NCI-H345 treated with DMSO at 0.1 percent for 48 hours (cell line): Measurements from ENCODE around the gene LITAF.
"Not testable (repeated sequence)": the region's sequence is repeated elsewhere in the genome, so short reads cannot be mapped to it uniquely, and the experiment has no call there.

ENCODE experiments used
- DNase-seq: peaks from one replicate; lab custom pipeline; 2025; ENCODE audit not compliant: unreplicated experiment; lab: John Stamatoyannopoulos, UW

The LITAF gene

GRCh38 chr16:11601425-11601824 lies 14.7 kb upstream of the LITAF start:
- DNase-seq: no peak

- no peak for DNase-seq
These were observed 12.9 kb upstream of the LITAF start for GRCh38 chr16:11599579-11599978.

GRCh38 chr16:11597235-11598095 lies 10.7 kb upstream of the LITAF start:
- no peak for DNase-seq

- no peak for DNase-seq
These were observed 10.0 kb upstream of the LITAF start for GRCh38 chr16:11596572-11597226.

GRCh38 chr16:11593581-11593980 lies 6.9 kb upstream of the LITAF start:
- no peak for DNase-seq

GRCh38 chr16:11593076-11593475 lies 6.4 kb upstream of the LITAF start:
- not testable (repeated sequence) for DNase-seq

- not testable (repeated sequence) for DNase-seq
These were observed 4.9 kb upstream of the LITAF start for GRCh38 chr16:11591630-11592029.

- no peak for DNase-seq
These were observed 2.5 kb upstream of the LITAF start for GRCh38 chr16:11589198-11589550.

GRCh38 chr16:11588321-11589197 lies 1.8 kb upstream of the LITAF start:
- DNase-seq: no peak

- DNase-seq: no peak
These were observed 1.0 kb upstream of the LITAF start for GRCh38 chr16:11587643-11588247.

GRCh38 chr16:11586378-11586855 lies 302 bp downstream of the LITAF start:
- DNase-seq: no peak

- DNase-seq: no peak
These were observed 1.0 kb downstream of the LITAF start for GRCh38 chr16:11585460-11586377.

- DNase-seq: no peak
These were observed 2.7 kb downstream of the LITAF start for GRCh38 chr16:11583889-11584565.

GRCh38 chr16:11583166-11583565 lies 3.6 kb downstream of the LITAF start:
- DNase-seq: no peak

- no peak for DNase-seq
These were observed 4.4 kb downstream of the LITAF start for GRCh38 chr16:11582157-11582814.

GRCh38 chr16:11581678-11582077 lies 5.0 kb downstream of the LITAF start:
- no peak for DNase-seq

- no peak for DNase-seq
These were observed 6.2 kb downstream of the LITAF start for GRCh38 chr16:11580451-11581086.

GRCh38 chr16:11577290-11577660 lies 9.4 kb downstream of the LITAF start:
- DNase-seq: not testable (repeated sequence)
